H1 (cell line): ENCODE data around the gene KCNQ1. TPM values are rescaled to one million over a fixed set of nuclear protein-coding genes. Genes with fewer than 3 reads are reported as not detected.

ENCODE experiments used
- CTBP2 ChIP-seq: IDR thresholded peaks from 2 replicates; pipeline ENCODE4 v1.7.0; 2011; ENCODE audit warnings: borderline replicate concordance, mild to moderate bottlenecking, moderate library complexity, mixed read lengths, low read length; ENCODE audit not compliant: insufficient read depth, insufficient read length
- polyA plus RNA-seq, 7 experiments: library from polyadenylated mRNA; depleted of rRNA in 3 of 7; stranded (reverse) in 5 of 7; unstranded in 2 of 7; fragments of >200 nt in 5 of 7; fragments of 200-250 nt in 2 of 7; gene quantifications; 1 replicate in 5 of 7; 2 replicates in 1 of 7; 4 replicates in 1 of 7; pipeline versions ENCODE4 v1.2.1 to v1.2.3, GENCODE V29; 2011 to 2013; ENCODE audit warnings: missing spikeins in 2 of 7, mixed read lengths in 2 of 7
- total RNA-seq: library from RNA; stranded (reverse); fragmentation: NEBNext Ultra II Directional; extraction: Animal tissue kit (Norgen Biotek cat#: 25700); gene quantifications from 2 replicates; pipeline ENCODE4 v1.2.1, GENCODE V29; 2021

Gene KCNQ1
- total and polyA plus RNA-seq, 2 of the 8 experiments (the other 6 are each of a cell fraction or from before 2014, with no cell fraction given) = 1.9 to 2.0 TPM

- TF ChIP-seq CTBP2 = no peak
Observed at GRCh38 chr11:2728128-2728662, 283.4 kb downstream of the KCNQ1 start (continued).
